ENCODE measurements around the gene CLIC1. TPM values are rescaled to one million over a fixed set of nuclear protein-coding genes. Genes with fewer than 3 reads are reported as not detected.

The CLIC1 gene
- total RNA-seq, 1 donor, result 576 TPM

- H3K4me3 ChIP-seq (ENCODE audit: low read depth, low read length), result no peak within 1 kb of the TSS
- no peak for DNase-seq (ENCODE audit: low read depth)
- TF ChIP-seq CTCF (IDR thresholded peaks at IDR 0.05; ENCODE audit: insufficient read depth, low read length), result no peak
Measured at GRCh38 chr6:31723245-31723979, 12.9 kb downstream of the CLIC1 start, which contains the start of gene MPIG6B. TSS of gene MPIG6B (plus strand) at chr6:31723373. CDS start at chr6:31723384, 11 bp downstream.

- no peak for TF ChIP-seq CTCF (IDR thresholded peaks at IDR 0.05; ENCODE audit: insufficient read depth, low read length)
Measured at GRCh38 chr6:31722173-31722572, 14.2 kb downstream of the CLIC1 start.

GRCh38 chr6:31721351-31722020 is 14.8 kb downstream of the CLIC1 start, which contains the start of gene LY6G6C:
TSS of gene LY6G6C (minus strand) at chr6:31721746. CDS start at chr6:31721679, 67 bp downstream.
- H3K4me3 ChIP-seq (ENCODE audit: low read depth, low read length), result no peak within 1 kb of the TSS
- no peak for TF ChIP-seq CTCF (IDR thresholded peaks at IDR 0.05; ENCODE audit: insufficient read depth, low read length)
- DNase-seq (ENCODE audit: low read depth), result no peak

More at GRCh38 chr6:31722173-31722572, 14.2 kb downstream of the CLIC1 start:
- no peak for DNase-seq (ENCODE audit: low read depth)
- no peak overlapping the region for H3K4me3 ChIP-seq (ENCODE audit: low read depth, low read length)

- DNase-seq (ENCODE audit: low read depth), result no peak
- no peak overlapping the region for H3K4me3 ChIP-seq (ENCODE audit: low read depth, low read length)
- TF ChIP-seq CTCF (IDR thresholded peaks at IDR 0.05; ENCODE audit: insufficient read depth, low read length), result no peak
Measured at GRCh38 chr6:31720196-31720770, 16.0 kb downstream of the CLIC1 start.

GRCh38 chr6:31719001-31719400 is 17.3 kb downstream of the CLIC1 start:
- DNase-seq (ENCODE audit: low read depth), result no peak
- H3K4me3 ChIP-seq (ENCODE audit: low read depth, low read length), result no peak overlapping the region
- TF ChIP-seq CTCF (IDR thresholded peaks at IDR 0.05; ENCODE audit: insufficient read depth, low read length), result no peak

GRCh38 chr6:31718265-31718664 is 18.1 kb downstream of the CLIC1 start:
- no peak overlapping the region for H3K4me3 ChIP-seq (ENCODE audit: low read depth, low read length)
- no peak for TF ChIP-seq CTCF (IDR thresholded peaks at IDR 0.05; ENCODE audit: insufficient read depth, low read length)
- DNase-seq (ENCODE audit: low read depth), result no peak
